K562 (cell line): ENCODE measurements around the gene P2RX3. TPM values are rescaled to one million over a fixed set of nuclear protein-coding genes. Genes with fewer than 3 reads are reported as not detected.

Experiments
- ATAC-seq: fragments of 200-7000 bp; cut with Tn5 transposase; 3 replicates; pipeline ENCODE4 v1.9.1; 2020; ENCODE audit warnings: moderate library complexity
- BruUV-seq: library from RNA; stranded (reverse); fragments of 400-500 nt; replicated peaks from 2 replicates; lab custom pipeline; 2021; lab: Mats Ljungman, UMichigan
- CTCF ChIA-PET: fragments of 300-600 bp; formaldehyde crosslinking; extraction: SDS; loops from one replicate; lab custom pipeline; 2021; ENCODE audit warnings: low intra/inter-chr PET ratio; lab: Yijun Ruan, JAX
- POLR2A ChIA-PET: fragments of 300-600, 350-650 bp; sonication (Branson Sonifier 250); formaldehyde crosslinking; extraction: SDS; loops from one replicate; lab custom pipeline; 2021; ENCODE audit warnings: antibody characterized with exemption, inconsistent platforms; lab: Yijun Ruan, JAX
- DNase-seq, 4 experiments: peaks; one replicate each; pipeline versions ENCODE4 v3.0.0 to v3.0.0-alpha.2; 2011 to 2018; ENCODE audit warnings: low spot score in 3 of 4, mixed read lengths in 3 of 4; ENCODE audit errors: extremely low read depth in 1 of 4
- FAIRE-seq: peaks from 2 replicates; lab custom pipeline; 2011; peaks lifted over from hg19 to GRCh38; lab: Jason Lieb, UNC
- H2AFZ ChIP-seq: 2 replicates; pipeline ENCODE4 v1.6.0; 2011; ENCODE audit warnings: low read depth, low read length, control low read depth, inconsistent platforms
- H3K27ac ChIP-seq: fragments of 200-600 bp; 3 replicates; pipeline ENCODE4 v1.8.0; 2011; ENCODE audit warnings: low read depth, mild to moderate bottlenecking, control low read depth, inconsistent platforms, low read length, moderate library complexity, mixed read lengths; ENCODE audit errors: extremely low read depth
- H3K27me3 ChIP-seq, 2 experiments: fragments of 300-600 bp in 1 of 2; 2 replicates in 1 of 2; 3 replicates in 1 of 2; pipeline versions ENCODE4 v1.6.0 to v1.8.0; 2011; ENCODE audit warnings: inconsistent platforms in 2 of 2, low read length in 2 of 2, mild to moderate bottlenecking in 1 of 2, mixed read lengths in 1 of 2, moderate library complexity in 1 of 2; ENCODE audit not compliant: control insufficient read depth in 2 of 2, insufficient read depth in 2 of 2
- H3K36me3 ChIP-seq: fragments of 300-600 bp; 3 replicates; pipeline ENCODE4 v1.8.0; 2011; ENCODE audit warnings: mild to moderate bottlenecking, low read length, inconsistent platforms; ENCODE audit not compliant: control insufficient read depth, insufficient read depth
- H3K4me1 ChIP-seq, 2 experiments: fragments of 200-600 bp in 1 of 2; replicated peaks in 1 of 2; 2 replicates in 1 of 2; 3 replicates in 1 of 2; pipeline versions ENCODE4 v1.5.1 to v1.8.0; 2011; ENCODE audit warnings: inconsistent platforms in 2 of 2, low read length in 2 of 2, mild to moderate bottlenecking in 1 of 2, mixed read lengths in 1 of 2, moderate library complexity in 1 of 2; ENCODE audit not compliant: control insufficient read depth in 2 of 2, insufficient read depth in 2 of 2
- H3K4me2 ChIP-seq: 2 replicates; pipeline ENCODE4 v1.6.1; 2011; ENCODE audit warnings: low read length, control low read depth, inconsistent platforms, mixed read lengths; ENCODE audit not compliant: insufficient read depth
- H3K4me3 ChIP-seq: fragments of 200-600 bp; sonication (generic), shearing (Covaris generic); 2 replicates; pipeline ENCODE4 v1.5.1; 2016; ENCODE audit warnings: control low read depth, inconsistent platforms
- H3K79me2 ChIP-seq: fragments of 200-600 bp; 3 replicates; pipeline ENCODE4 v1.8.0; 2011; ENCODE audit warnings: low read length, inconsistent platforms; ENCODE audit not compliant: control insufficient read depth, insufficient read depth
- H3K9ac ChIP-seq, 2 experiments: 2 replicates each; pipeline versions ENCODE4 v1.6.0 to v1.6.1; 2011; ENCODE audit warnings: low read depth in 2 of 2, low read length in 2 of 2, control low read depth in 1 of 2, inconsistent platforms in 1 of 2, mild to moderate bottlenecking in 1 of 2, mixed read lengths in 1 of 2; ENCODE audit not compliant: insufficient read depth in 1 of 2
- H3K9me1 ChIP-seq: one replicate; pipeline ENCODE4 v1.6.0; 2011; ENCODE audit warnings: inconsistent platforms, mild to moderate bottlenecking, low read length, moderate library complexity; ENCODE audit not compliant: control insufficient read depth, insufficient read depth
- H3K9me3 ChIP-seq: replicated peaks from 2 replicates; pipeline ENCODE4 v1.5.1; 2011; ENCODE audit warnings: low read depth, low read length, inconsistent platforms; ENCODE audit not compliant: control insufficient read depth, insufficient read depth
- H4K20me1 ChIP-seq: replicated peaks from 2 replicates; pipeline ENCODE4 v1.6.1; 2011; ENCODE audit warnings: low read length, inconsistent platforms, mixed read lengths; ENCODE audit not compliant: control insufficient read depth, insufficient read depth
- ARID4B ChIP-seq: sonication (generic); formaldehyde crosslinking; IDR thresholded peaks from 2 replicates; pipeline ENCODE4 v1.8.0; 2022; ENCODE audit warnings: mild to moderate bottlenecking, missing genetic modification reagents
- BCOR ChIP-seq: fragments of 450-650 bp; IDR thresholded peaks from 2 replicates; pipeline ENCODE4 v1.6.1; 2016
- CEBPB ChIP-seq: fragments of 450-650 bp; IDR thresholded peaks from 2 replicates; pipeline ENCODE4 v1.6.1; 2016; ENCODE audit warnings: missing genetic modification characterization, missing compliant biosample characterization
- CEBPG ChIP-seq, 3 experiments: fragments of 200-800 bp in 1 of 3; sonication (Bioruptor generic) in 1 of 3; sonication (generic) in 1 of 3; formaldehyde crosslinking in 1 of 3; IDR thresholded peaks in 2 of 3; conservative IDR thresholded peaks in 1 of 3; 2 replicates each; pipeline versions ENCODE4 v1.6.1 to v1.8.0; 2016 to 2022; ENCODE audit warnings: missing compliant biosample characterization in 2 of 3, missing genetic modification characterization in 2 of 3, mild to moderate bottlenecking in 1 of 3, missing genetic modification reagents in 1 of 3
- E2F1 ChIP-seq: sonication (generic); formaldehyde crosslinking; IDR thresholded peaks from 2 replicates; pipeline ENCODE4 v1.8.1; 2023; ENCODE audit warnings: mild to moderate bottlenecking, missing genetic modification reagents, moderate library complexity
- HDAC6 ChIP-seq: IDR thresholded peaks from 2 replicates; pipeline ENCODE4 v1.6.1; 2012; ENCODE audit warnings: low read depth, mild to moderate bottlenecking, control low read depth, inconsistent platforms, low read length, moderate library complexity
- KDM1A ChIP-seq, 2 experiments: fragments of 450-650 bp; IDR thresholded peaks; 2 replicates each; pipeline ENCODE4 v1.6.1; 2016; ENCODE audit warnings: mild to moderate bottlenecking in 2 of 2
- NFIC ChIP-seq: fragments of 450-650 bp; IDR thresholded peaks from 2 replicates; pipeline ENCODE4 v1.6.1; 2017; ENCODE audit warnings: mild to moderate bottlenecking, inconsistent platforms
- NFIX ChIP-seq: fragments of 250-450 bp; sonication (Bioruptor Pico); IDR thresholded peaks from 2 replicates; pipeline ENCODE4 v1.4.0; 2020; ENCODE audit warnings: low read depth, mild to moderate bottlenecking, moderate library complexity
- NR2C2 ChIP-seq, 2 experiments: fragments of 200-800 bp in 1 of 2; sonication (Bioruptor generic) in 1 of 2; sonication (generic) in 1 of 2; formaldehyde crosslinking in 1 of 2; IDR thresholded peaks; 2 replicates each; pipeline versions ENCODE4 v1.6.1 to v1.8.0; 2016 to 2022; ENCODE audit warnings: mild to moderate bottlenecking in 1 of 2, missing compliant biosample characterization in 1 of 2, missing genetic modification characterization in 1 of 2, missing genetic modification reagents in 1 of 2
- RBM25 ChIP-seq: fragments of 200-400 bp; formaldehyde crosslinking; IDR thresholded peaks from 2 replicates; pipeline ENCODE4 v1.6.1; 2018; ENCODE audit warnings: low read length, low read depth, moderate library complexity; ENCODE audit not compliant: severe bottlenecking
- SMARCA5 ChIP-seq: fragments of 450-650 bp; IDR thresholded peaks from 2 replicates; pipeline ENCODE4 v1.6.1; 2016
- SP1 ChIP-seq: sonication (generic); formaldehyde crosslinking; IDR thresholded peaks from 2 replicates; pipeline ENCODE4 v1.8.1; 2022; ENCODE audit warnings: mild to moderate bottlenecking, missing genetic modification reagents
- ZFP36 ChIP-seq: fragments of 150-350 bp; IDR thresholded peaks from 2 replicates; pipeline ENCODE4 v1.6.1; 2018; ENCODE audit warnings: low read length, low read depth; ENCODE audit not compliant: partially characterized antibody
- WGBS: fragments of 100-300 bp; shearing (Covaris generic); methylation state at CpG from one replicate; pipeline ENCODE4 v1.1.6; 2016; ENCODE audit warnings: low coverage, mixed read lengths; ENCODE audit not compliant: insufficient coverage; ENCODE audit errors: missing lambda C conversion rate; 5-methylcytosine and 5-hydroxymethylcytosine counted together
- in situ Hi-C: fragments of 300-500 bp; cut with MboI; formaldehyde crosslinking; loops from 4 replicates; pipeline ENCODE4 v1.15.0; 2018; ENCODE audit warnings: inconsistent platforms, mixed read lengths
- intact Hi-C: fragments of 100-400 bp; cut with micrococcal nuclease; formaldehyde crosslinking; loops from 2 replicates; pipeline ENCODE4 v1.14.2; 2022
- polyA plus RNA-seq, 8 experiments: library from polyadenylated mRNA; depleted of rRNA in 4 of 8; stranded (reverse) in 5 of 8; unstranded in 3 of 8; fragments of >200 nt; fragmentation: Nextera tagmentation in 2 of 8; fragmentation: Illumina TruSeq in 1 of 8; extraction: Ambion mirVana in 2 of 8; extraction: Trizol in 1 of 8; gene quantifications; 2 replicates each; pipeline versions ENCODE4 v1.2.1 to v1.2.3, GENCODE V29; 2011 to 2014; ENCODE audit warnings: inconsistent platforms in 1 of 8, missing spikeins in 1 of 8
- total RNA-seq, 7 experiments: library from RNA; depleted of rRNA in 6 of 7; stranded (reverse); fragments of >200 nt in 6 of 7; fragmentation: Illumina TruSeq in 2 of 7; extraction: Trizol in 2 of 7; gene quantifications; 2 replicates each; pipeline versions ENCODE4 v1.2.1 to v1.2.3, GENCODE V29; 2011 to 2021; ENCODE audit warnings: low replicate concordance in 1 of 7

The P2RX3 gene
- total and polyA plus RNA-seq, 9 of the 15 experiments (the other 6 are each of a cell fraction or from before 2014, with no cell fraction given): not detected

GRCh38 chr11:57310630-57311086, 27.5 kb upstream of the P2RX3 start:
- no peaks in the 10 kb centered on the region for H3K9me3 ChIP-seq
- DNase-seq: no peak
- peaks cover 66% of the 10 kb centered on the region for H3K36me3 ChIP-seq
- ATAC-seq: no peak
- peaks cover 7% of the 10 kb centered on the region for H3K9me1 ChIP-seq
- peaks cover 16 to 45% of the 10 kb centered on the region in 2 experiments for H3K4me1 ChIP-seq
- no TSS peak for BruUV-seq
- peak overlapping the region; percentile 12 to 19; a peak in 2 of 4 replicates for H3K9ac ChIP-seq
- intact Hi-C loops: loop anchor here (1.0 kb wide), 1 partner anchor 12 kb away; no protein-coding TSS in a partner anchor
- H2AFZ ChIP-seq: no peak overlapping the region
- H4K20me1 ChIP-seq: peaks cover 19% of the 10 kb centered on the region
- peak overlapping the region; percentile 37 for H3K4me3 ChIP-seq
- TF ChIP-seq BCOR: peak; percentile 80
- TF ChIP-seq NFIX (CRISPR knock-in tag): 0 out of 2 replicates have a peak, but pooled peaks have one; percentile 15
- TF ChIP-seq E2F1 (CRISPR knock-in tag): no peak
- TF ChIP-seq SP1: no peak
- TF ChIP-seq KDM1A (IDR thresholded peaks at IDR 0.05): peak; percentile 8 to 42; a peak in 1 of 4 replicates
- 0 out of 2 replicates have a peak, but pooled peaks have one; percentile 6 for TF ChIP-seq ARID4B
- TF ChIP-seq SMARCA5: 0 out of 2 replicates have a peak, but pooled peaks have one; percentile 31
- TF ChIP-seq CEBPG (CRISPR knock-in tag; IDR thresholded peaks at IDR 0.05): peak; percentile 69
- TF ChIP-seq CEBPG (tag; conservative IDR thresholded peaks at IDR 0.05 in 1 of 2, IDR thresholded peaks at IDR 0.05 in 1 of 2): peak; percentile 29 to 77; a peak in 2 of 4 replicates
- no peak for TF ChIP-seq HDAC6
- peak; percentile 75 for TF ChIP-seq ZFP36
- peak; percentile 89 for TF ChIP-seq CEBPB
- TF ChIP-seq RBM25: peak; percentile 84
- peak; percentile 93 for TF ChIP-seq NFIC
- no peak for TF ChIP-seq NR2C2 (CRISPR knock-in tag; IDR thresholded peaks at IDR 0.05)
- TF ChIP-seq NR2C2 (tag; IDR thresholded peaks at IDR 0.05): 0 out of 2 replicates have a peak, but pooled peaks have one; percentile 9
- TF ChIP-seq, all 486 proteins: peak for 11
- H3K4me2 ChIP-seq: peak overlapping the region; percentile 48
- H3K79me2 ChIP-seq: peaks cover 4% of the 10 kb centered on the region; the same call in 2 of the 3 replicates
- WGBS: 62% methylated on average over 6 of the region's 6 CpGs
- FAIRE-seq: no peak
- in situ Hi-C loops: no loop called here
- H3K27me3 ChIP-seq: no peaks in the 10 kb centered on the region
- POLR2A ChIA-PET: interaction anchor here (0.9 to 5.0 kb wide), 3 partner anchors 12 to 75 kb away, joined by 3 to 68 read pairs (median 5); partner anchors contain the start of gene TNKS1BP1
- H3K27ac ChIP-seq: peak overlapping the region; percentile 51; the same call in 2 of the 3 replicates
- CTCF ChIA-PET: no interaction called here
